Measurements from ENCODE around the gene FOXR1.
"Not testable (repeated sequence)": the region's sequence is repeated elsewhere in the genome, so short reads cannot be mapped to it uniquely, and the experiment has no call there.

The FOXR1 gene

DNA sequence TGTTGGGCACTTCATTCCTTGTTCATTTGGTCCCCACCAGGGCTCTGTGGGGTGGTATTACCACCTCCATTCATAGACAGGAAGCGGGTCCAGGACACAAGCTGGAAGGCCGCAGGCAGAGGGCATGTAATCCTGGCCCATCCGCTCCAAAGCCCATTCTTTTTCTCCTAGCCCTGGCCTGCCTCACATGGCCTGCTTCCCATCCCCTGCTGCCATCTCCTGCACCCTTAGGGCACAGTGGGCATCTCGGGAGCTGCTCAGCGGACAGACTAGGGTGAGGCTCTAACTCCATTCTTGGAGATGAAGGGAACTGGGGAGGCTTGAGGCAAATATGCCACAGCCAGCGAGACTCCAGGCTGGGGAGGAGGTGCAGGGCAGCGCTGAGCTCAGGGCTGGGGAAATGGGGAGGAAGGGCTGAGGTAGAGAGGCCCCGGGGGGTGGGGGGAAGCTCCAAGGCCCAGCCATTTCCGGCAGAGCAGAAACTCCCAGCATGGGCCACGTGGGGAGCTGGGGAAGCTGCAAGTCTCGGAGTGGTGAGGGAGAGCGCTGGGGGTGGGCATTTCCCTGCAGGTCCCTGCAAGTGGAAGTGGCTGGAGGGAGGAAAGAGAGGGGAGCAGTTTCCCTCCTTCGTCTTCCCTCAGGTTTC, 31.5 kb upstream of the FOXR1 start:
- in situ Hi-C loops (cut with HindIII; ENCODE audit: low sequenced_read_pairs) = loop anchor here (10.0 to 25.0 kb wide), 2 partner anchors 165 to 228 kb away; partner anchors contain the start of genes C2CD2L and DPAGT1

DNA sequence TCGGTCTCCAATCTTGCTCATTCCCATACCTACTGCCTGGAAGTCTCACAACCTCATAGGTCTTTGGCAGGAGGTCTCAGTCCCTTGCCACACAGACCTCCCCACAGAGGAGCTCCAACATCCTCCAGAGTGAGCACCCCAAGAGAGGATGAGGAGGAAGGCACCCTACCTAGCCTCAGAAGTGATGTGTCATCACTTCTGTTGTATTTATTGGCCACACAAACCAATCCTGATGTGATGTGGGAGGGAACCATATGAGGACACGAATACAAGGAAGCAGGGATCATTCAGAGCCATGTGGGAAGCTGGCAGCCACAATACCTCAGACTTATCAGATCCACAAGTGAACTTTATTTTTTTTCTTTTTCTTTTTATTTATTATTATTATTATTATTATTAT, 24.5 kb upstream of the FOXR1 start:
- in situ Hi-C loops (cut with HindIII; ENCODE audit: low sequenced_read_pairs) = loop anchor here (10.0 to 25.0 kb wide), 2 partner anchors 158 to 235 kb away; partner anchors contain the start of genes C2CD2L and DPAGT1

DNA sequence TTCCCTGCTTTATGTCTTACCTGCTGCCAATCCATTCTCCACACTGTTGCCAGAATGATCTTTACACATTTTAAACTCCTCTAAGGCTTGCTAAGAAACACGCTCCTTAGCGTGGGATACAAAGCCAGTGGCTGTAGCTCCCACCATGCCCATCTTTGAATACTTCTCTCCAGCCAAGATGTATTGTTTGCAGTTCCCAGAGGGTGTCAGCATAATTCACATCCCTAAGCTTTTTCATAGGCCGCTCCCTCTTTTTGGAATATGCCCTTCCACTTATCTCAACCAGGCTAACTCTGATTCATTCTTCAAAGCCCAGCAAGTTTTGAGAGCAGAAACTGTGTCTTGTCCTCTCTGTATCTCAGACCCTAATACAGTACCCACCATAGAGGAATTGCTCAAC, 23.6 kb upstream of the FOXR1 start:
- in situ Hi-C loops (cut with HindIII; ENCODE audit: low sequenced_read_pairs) = loop anchor here (10.0 to 25.0 kb wide), 2 partner anchors 157 to 236 kb away; partner anchors contain the start of genes C2CD2L and DPAGT1

DNA sequence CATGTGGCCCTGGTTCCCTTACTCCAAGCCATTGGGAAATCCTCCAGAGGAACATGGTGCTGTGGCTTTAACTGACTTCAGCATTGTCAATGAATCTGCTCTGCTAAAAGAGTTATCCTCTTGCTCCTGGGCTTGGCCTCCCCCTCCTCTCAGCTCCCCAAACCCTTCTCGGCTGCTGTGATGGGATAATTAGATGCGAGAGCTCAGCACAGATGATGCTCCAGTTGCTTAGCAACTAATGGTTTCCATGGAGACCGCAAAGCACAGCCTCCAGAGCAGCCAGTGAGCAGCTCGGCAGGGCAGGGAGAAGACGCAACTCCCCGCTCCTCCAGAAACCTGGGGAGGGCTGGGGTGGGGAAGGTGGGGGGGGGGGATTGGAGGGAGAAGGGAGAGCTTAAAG, 18.3 kb upstream of the FOXR1 start:
- in situ Hi-C loops (cut with HindIII; ENCODE audit: low sequenced_read_pairs) = no loop called here

DNA sequence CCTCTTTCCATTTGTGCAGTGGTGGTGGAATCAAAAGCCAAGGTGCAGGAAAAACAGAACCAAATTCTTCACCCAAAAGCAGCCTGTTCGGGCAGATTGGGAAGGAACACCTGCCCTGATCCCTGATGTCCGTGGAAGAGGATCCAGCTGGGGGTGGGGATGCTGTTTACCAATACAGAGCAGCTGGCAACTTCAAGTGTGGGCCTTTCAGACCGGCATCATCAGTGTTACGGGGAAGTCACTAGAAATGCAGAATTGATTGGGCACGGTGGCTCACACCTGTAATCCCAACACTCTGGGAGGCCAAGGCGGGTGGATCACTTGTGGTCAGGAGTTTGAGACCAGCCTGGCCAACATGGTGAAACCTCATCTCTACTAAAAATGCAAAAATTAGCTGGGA, 17.6 kb upstream of the FOXR1 start:
- in situ Hi-C loops (cut with HindIII; ENCODE audit: low sequenced_read_pairs) = not testable (repeated sequence)

DNA sequence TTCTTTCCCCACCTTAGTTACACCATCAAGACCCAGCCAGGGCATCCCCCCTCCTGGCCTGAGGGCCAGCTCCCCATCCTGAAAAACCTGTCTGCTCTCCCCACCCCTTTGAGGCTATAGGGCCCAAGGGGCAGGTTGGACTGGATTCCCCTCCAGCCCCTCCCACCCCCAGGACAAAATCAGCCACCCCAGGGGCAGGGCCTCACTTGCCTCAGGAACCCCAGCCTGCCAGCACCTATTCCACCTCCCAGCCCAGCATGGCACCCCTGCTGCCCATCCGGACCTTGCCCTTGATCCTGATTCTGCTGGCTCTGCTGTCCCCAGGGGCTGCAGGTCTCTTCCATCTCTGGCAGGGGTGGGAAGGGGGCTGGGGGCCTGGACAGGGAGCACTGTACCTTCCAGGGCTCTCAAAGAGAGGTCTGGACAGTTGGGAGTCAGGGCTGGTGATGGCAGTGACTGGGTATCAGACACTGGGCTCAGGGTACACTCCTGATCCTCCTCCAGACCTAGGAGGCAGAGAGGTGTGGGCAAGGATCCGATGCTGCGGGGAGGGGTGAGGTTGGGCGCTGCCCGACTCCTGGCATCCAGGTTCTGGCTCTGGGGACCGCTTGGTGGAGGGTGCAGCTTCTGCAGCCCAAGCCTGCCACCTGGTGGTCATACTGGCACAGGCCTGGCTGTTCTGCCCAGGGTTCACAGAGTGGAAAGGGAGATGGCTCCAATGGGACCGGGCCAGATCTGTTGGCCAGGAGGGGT, 15.3 kb upstream of the FOXR1 start, which contains the start of gene UPK2:
UPK2 (plus strand) TSS at position 205 of the 753 bp plus-strand sequence; CDS start at position 258, 53 bp downstream.
- in situ Hi-C loops (cut with HindIII; ENCODE audit: low sequenced_read_pairs) = no loop called here

DNA sequence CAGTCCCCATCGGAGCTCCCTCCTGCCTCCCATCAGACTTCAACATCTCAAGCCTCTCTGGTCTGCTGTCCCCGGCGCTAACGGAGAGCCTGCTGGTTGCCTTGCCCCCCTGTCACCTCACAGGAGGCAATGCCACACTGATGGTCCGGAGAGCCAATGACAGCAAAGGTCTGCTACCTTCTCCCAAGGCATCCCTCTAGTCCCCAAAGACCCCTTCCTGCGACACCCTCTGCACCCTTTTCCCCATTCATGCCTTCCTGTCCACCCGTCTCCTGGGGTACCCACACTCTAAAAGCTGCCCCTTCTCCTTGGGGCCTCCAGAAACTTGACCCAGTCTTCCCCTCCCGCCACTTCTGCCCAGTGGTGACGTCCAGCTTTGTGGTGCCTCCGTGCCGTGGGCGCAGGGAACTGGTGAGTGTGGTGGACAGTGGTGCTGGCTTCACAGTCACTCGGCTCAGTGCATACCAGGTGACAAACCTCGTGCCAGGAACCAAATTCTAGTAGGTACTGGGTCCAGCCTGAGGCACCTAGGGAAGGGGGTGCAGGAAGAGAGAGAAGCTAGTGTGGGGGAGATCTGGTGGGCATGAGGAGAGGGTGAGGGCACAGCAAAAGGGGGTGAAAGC, 14.6 kb upstream of the FOXR1 start:
- in situ Hi-C loops (cut with HindIII; ENCODE audit: low sequenced_read_pairs) = no loop called here

DNA sequence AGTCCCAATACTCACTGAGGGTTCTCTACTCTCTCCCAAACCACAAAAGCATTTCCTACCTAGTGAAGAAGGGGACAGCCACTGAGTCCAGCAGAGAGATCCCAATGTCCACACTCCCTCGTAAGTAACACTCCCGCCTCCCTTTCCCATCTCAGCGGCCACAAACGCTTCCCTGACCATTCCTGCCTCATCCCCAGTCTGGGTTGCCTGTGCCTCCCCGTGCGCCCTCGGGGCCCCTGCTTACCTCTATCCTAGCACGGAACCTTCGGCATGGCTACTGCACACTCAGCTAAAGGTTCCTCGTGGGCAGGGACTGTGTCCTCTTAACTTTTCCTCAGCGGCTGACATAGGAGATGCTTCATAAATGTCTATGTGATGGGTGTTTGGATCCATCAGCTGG, 14.0 kb upstream of the FOXR1 start:
- in situ Hi-C loops (cut with HindIII; ENCODE audit: low sequenced_read_pairs) = no loop called here

DNA sequence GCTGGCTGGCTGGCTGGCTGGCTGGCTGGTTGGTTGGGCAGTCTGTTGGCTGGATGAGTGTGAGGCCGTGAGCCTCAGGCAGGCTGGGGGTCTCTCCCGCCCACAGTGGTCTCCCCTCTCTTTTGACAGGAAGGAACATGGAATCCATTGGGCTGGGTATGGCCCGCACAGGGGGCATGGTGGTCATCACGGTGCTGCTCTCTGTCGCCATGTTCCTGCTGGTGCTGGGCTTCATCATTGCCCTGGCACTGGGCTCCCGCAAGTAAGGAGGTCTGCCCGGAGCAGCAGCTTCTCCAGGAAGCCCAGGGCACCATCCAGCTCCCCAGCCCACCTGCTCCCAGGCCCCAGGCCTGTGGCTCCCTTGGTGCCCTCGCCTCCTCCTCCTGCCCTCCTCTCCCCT, 13.6 kb upstream of the FOXR1 start:
- in situ Hi-C loops (cut with HindIII; ENCODE audit: low sequenced_read_pairs) = no loop called here

DNA sequence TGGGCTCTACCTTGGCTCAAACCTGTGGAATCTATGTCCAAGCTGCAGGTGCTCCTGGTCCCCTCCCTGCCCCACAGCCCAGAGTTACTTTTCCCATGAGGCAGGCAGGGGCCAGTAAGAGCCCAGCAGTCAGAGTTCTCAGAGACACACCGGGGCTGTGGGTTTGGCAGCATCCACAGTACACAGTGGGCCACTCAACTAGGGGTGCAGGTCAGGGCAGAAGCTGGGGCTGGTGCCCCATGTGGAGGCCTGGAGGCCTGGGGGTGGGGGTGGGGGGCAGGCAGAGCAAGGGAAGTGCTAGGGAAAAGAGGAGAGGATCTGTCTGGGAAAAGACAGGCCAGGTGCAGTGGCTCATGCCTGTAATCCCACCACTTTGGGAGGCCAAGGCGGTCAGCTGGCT, 13.0 kb upstream of the FOXR1 start:
- in situ Hi-C loops (cut with HindIII; ENCODE audit: low sequenced_read_pairs) = no loop called here

DNA sequence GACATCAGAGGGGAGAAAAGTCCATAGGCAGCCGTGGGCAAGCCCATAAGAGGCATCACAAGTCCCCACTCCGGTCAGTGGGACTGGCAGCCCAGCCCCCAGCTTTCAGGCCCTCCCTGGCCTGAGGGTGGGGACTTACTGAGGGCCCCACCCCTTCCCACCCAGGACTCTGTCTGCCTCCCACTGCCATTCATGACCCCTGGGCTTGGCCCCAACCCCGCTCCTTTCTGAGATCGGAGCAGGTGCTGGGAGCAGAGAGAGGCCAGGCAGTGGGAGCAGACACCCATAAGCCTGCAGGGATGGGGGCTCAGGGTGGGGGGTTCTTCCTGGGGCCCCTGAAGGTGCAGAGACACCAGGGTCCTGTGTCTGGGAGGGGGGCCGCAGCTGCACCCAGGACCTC, 10.4 kb upstream of the FOXR1 start:
- in situ Hi-C loops (cut with HindIII; ENCODE audit: low sequenced_read_pairs) = no loop called here

DNA sequence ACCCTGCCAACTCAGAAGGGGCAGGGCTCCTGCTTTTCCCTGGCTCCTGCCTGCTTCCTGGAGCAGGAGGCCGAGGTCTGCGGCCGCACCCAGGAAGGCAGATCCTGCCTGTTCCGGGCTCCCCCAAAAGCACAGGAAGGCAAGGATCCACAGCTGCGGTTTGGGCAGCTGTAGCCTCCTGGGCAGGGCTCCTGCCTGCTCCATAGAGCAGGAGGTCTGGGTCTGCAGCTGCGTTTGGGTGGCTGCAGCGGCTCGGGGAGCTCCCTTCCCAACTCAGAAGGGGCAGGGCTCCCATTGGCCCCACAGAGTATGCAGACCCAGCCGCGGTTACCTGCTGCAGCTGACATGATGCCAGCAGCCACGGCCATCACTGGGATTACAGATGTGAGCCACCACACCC, 10.0 kb upstream of the FOXR1 start:
- in situ Hi-C loops (cut with HindIII; ENCODE audit: low sequenced_read_pairs) = no loop called here

DNA sequence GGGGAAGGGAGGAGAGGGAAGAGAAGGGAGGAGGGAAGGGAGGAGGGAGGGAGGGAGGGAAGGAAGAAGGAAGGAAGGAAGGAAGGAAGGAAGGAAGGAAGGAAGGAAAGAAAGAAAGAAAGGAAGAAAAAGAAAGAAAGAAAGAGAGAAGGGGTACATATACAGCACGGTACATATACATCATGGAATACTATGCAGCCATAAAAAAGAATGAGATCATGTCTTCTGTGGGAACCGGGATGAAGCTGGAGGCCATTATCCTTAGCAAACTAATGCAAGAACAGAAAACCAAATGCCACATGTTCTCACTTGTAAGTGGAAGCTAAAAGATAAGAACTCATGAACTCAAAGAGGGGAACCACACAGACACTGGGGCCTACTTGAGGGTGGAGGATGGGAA, 2.1 kb upstream of the FOXR1 start:
- in situ Hi-C loops (cut with HindIII; ENCODE audit: low sequenced_read_pairs) = not testable (repeated sequence)

DNA sequence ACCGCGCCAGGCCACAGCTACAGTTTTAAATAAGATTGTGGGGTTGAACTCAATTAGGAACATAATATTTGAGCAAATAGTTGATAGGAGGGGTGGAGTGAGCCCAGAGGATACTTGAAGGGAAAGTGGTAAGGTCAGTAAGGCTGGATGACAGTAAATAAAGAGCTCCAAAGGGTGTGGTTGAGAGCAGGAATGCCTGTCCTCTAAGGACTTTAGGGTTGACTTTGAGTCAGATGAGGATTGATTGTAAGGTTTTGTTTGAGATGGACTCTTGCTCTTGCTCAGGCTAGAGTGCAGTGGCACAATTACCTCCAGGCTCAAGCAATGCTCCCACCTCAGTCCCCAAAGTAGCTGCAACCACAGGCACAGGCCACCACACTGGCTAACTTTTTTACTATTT, 2.4 kb downstream of the FOXR1 start:
- in situ Hi-C loops (cut with HindIII; ENCODE audit: low sequenced_read_pairs) = no loop called here

DNA sequence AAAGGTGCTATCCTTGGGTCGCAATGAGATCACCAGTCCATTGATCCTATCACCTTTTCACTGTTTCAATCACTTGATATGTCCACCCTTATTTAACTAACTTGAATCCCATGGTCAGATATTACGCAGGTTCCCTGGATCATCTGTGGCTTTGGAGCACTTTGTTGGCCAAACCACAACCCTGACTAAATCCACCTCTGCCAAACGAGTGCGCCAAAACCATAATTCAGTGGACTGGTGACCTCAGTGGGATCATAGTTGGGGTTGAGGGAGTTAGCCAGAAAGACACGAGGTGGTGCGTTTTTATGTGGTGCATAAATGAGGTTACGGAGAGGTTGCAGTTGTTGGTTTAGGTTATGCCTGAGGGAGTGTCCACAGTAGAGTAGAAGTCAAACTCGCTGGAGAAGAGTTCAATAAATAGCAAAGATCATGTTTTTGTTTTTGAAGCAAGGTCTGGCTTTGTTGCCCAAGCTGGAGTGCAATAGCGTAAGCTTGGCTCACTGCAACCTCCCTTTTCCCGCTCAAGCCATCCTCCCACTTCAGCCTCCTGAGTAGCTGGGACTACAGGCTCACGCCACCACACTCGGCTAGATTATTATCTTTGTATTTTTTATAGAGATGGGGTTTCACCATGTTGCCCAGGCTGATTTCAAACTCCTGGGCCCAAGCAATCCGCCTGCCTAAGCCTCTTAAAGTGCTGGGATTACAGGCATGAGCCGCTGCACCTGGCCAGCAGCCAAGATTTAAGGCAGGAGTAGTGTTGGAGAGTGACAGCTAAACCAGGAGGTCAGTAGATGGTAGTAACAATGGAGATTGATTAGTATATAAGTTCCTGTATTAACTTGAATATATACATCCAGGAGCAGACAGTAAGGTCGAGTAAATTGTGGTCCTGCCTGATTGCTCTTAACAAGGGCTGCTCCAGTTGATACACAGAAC, 4.5 kb downstream of the FOXR1 start:
- in situ Hi-C loops (cut with HindIII; ENCODE audit: low sequenced_read_pairs) = no loop called here

DNA sequence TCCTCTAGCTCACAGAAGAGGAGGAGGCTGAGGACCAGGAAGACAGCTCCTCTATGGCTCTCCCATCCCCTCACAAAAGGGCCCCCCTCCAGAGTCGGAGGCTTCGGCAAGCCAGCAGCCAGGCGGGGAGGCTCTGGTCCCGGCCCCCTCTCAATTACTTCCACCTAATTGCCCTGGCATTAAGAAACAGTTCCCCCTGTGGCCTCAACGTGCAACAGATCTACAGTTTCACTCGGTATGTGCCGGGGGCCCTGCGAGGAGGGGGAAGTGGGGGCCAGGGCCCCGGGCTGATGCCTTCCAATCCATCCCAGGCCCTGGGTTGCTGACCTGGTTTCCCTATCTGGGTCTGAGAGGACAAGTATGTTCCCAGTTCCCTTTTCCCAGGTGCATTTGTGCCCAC, 7.9 kb downstream of the FOXR1 start:
- in situ Hi-C loops (cut with HindIII; ENCODE audit: low sequenced_read_pairs) = no loop called here

DNA sequence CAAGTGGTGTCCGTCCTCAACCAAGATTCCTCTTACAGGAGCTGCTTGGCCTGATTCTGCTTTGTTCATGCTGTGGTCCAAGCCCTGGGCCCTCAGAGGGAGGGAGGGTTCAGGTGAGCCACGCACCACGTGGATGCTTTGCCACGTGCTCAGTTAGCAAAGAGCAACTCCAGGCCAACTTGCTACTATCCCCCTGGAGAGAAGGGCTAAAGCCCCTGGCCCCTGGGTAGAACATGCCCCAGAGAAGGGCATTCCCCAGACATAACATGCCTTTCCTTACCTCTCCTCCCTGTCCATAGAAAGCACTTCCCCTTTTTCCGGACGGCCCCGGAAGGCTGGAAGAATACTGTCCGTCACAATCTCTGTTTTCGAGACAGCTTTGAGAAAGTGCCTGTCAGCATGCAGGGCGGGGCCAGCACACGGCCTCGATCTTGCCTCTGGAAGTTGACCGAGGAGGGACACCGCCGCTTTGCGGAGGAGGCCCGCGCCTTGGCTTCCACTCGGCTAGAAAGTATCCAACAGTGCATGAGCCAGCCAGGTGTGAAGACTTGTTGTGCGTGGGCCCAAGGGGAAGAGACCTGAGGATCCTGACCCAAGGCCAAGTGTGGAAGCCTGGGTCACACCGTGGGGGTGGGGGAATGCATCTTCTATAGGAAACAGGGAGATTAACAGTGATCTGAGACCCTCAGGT, 8.8 kb downstream of the FOXR1 start:
- in situ Hi-C loops (cut with HindIII; ENCODE audit: low sequenced_read_pairs) = no loop called here

DNA sequence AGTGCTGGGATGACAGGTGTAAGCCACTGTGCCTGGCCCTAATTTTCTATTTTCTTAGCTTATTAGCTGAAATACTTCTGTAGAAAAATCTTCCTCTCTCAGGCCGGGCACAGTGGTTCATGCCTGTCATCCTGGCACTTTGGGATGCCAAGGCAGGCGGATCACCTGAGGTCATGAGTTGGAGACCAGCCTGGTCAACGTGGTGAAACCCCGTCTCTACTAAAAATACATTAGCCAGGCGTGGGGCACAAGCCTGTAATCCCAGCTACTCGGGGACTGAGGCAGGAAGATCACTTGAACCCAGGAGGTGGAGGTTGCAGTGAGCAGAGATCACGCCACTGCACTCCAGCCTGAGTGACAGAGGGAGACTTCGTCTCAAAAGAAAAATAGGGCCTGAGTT, 12.8 kb downstream of the FOXR1 start:
- in situ Hi-C loops (cut with HindIII; ENCODE audit: low sequenced_read_pairs) = not testable (repeated sequence)

DNA sequence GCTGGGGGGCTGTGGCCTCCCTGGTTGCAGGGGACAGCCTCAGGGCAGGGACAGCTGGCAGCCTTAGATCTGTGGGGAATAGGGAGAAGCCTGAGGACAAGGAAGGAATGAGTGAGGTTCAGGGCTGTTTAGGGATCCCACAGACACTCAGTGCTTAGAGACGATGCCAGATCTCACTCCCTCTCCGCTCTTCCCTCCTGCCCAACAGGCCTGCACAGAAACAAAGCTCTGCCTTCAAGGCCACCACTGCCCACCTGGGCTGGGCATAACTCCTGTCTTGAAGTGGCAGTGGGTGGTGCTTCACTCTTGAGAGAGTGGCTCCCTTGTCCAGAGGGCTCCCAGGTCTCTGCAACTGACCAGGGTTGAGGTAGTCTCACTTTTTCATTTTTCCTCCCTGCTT, 13.3 kb downstream of the FOXR1 start:
- in situ Hi-C loops (cut with HindIII; ENCODE audit: low sequenced_read_pairs) = no loop called here

DNA sequence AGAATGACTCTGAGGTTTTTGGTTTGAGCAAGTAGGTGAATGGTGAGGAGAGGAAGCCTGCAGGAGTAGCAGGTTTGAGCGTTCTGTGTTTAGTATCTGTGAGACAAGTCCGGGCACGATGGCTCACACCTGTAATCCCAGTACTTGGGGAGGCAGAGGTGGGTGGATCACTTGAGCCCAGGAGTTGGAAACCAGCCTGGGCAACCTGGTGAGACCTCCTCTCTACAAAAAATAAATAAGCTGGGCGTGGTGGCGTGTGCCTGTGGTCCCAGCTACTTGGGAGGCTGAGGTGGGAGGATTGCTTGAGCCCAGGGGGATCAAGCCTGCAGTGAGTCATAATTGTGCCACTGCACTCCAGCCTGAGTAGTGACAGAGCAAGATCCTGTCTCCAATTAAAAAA, 16.7 kb downstream of the FOXR1 start:
- in situ Hi-C loops (cut with HindIII; ENCODE audit: low sequenced_read_pairs) = no loop called here
